Measurements from ENCODE around the gene HLA-G.

DNA sequence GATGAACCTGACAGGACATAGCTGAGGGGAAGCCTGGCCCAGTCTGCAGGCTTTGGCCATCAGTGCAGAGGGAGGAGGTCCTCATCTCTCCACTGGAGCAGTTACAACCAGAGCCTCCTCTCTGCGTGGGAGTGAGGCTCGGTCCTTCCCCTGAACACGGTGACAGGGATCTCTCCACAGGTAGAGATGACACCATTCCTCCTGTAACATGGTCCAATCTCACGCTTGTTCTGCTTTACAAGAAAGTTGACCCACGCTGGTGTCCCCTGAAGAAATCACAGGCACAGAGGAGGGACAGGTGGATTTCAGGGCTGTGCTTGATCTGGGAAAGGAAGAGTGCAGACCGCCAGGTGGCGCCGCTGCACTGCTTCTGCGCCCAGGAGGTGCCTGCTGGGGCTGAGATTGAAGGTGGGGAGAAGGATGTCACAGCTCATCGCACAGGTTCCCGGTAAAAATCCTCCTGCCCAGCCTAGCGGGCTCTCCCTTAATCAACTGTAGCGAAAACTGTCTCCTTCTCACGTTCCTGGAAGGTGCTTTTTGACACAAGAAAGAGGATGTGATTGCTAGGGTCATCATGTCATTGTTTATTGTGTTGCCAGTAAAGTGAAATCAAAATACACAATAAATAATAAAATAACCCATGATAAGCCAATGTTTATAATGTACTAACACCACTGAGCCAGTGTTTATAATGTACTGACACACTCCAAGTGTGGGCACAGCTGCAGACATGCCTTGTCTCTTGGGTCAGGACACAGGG lies 20.4 kb downstream of the HLA-G start:
- TF ChIP-seq, protein P1, sequence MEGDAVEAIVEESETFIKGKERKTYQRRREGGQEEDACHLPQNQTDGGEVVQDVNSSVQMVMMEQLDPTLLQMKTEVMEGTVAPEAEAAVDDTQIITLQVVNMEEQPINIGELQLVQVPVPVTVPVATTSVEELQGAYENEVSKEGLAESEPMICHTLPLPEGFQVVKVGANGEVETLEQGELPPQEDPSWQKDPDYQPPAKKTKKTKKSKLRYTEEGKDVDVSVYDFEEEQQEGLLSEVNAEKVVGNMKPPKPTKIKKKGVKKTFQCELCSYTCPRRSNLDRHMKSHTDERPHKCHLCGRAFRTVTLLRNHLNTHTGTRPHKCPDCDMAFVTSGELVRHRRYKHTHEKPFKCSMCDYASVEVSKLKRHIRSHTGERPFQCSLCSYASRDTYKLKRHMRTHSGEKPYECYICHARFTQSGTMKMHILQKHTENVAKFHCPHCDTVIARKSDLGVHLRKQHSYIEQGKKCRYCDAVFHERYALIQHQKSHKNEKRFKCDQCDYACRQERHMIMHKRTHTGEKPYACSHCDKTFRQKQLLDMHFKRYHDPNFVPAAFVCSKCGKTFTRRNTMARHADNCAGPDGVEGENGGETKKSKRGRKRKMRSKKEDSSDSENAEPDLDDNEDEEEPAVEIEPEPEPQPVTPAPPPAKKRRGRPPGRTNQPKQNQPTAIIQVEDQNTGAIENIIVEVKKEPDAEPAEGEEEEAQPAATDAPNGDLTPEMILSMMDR (IDR thresholded peaks at IDR 0.05), result peak; percentile 91 to 95 (median 94)
- TF ChIP-seq POLR2A (IDR thresholded peaks at IDR 0.05), result no peak
